Uterus (tissue), 2 donors: ENCODE results near the gene KCNH1.
"Not testable (repeated sequence)": the region's sequence is repeated elsewhere in the genome, so short reads cannot be mapped to it uniquely, and the experiment has no call there.

Experiments used
- POLR2A ChIP-seq, 2 donors: fragments of 450-650 bp; IDR thresholded peaks; one replicate each; pipeline ENCODE4 v1.6.1; 2016; ENCODE audit warnings: antibody characterized with exemption in 2 of 2, mild to moderate bottlenecking in 1 of 2, moderate library complexity in 1 of 2
- TF ChIP-seq, protein P1 (sequence below), 4 experiments: fragments of 200-600 bp in 2 of 4; fragments of 450-650 bp in 2 of 4; sonication (generic) in 2 of 4; IDR thresholded peaks; one replicate each; pipeline ENCODE4 v1.5.1; 2016 to 2019; ENCODE audit warnings: antibody characterized with exemption in 4 of 4, mild to moderate bottlenecking in 2 of 4, moderate library complexity in 1 of 4

DNA sequence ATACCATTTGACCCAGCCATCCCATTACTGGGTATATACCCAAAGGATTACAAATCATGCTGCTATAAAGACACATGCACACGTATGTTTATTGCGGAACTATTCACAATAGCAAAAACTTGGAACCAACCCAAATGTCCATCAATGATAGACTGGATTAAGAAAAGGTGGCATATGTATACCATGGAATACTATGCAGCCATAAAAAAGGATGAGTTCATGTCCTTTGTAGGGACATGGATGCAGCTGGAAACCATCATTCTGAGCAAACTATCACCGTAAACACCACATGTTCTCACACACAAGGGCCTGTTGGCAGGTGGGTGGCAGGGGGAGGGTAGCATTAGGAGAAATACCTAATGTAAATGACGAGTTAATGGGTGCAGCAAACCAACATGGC lies 472.4 kb downstream of the KCNH1 start:
- TF ChIP-seq, protein P1, sequence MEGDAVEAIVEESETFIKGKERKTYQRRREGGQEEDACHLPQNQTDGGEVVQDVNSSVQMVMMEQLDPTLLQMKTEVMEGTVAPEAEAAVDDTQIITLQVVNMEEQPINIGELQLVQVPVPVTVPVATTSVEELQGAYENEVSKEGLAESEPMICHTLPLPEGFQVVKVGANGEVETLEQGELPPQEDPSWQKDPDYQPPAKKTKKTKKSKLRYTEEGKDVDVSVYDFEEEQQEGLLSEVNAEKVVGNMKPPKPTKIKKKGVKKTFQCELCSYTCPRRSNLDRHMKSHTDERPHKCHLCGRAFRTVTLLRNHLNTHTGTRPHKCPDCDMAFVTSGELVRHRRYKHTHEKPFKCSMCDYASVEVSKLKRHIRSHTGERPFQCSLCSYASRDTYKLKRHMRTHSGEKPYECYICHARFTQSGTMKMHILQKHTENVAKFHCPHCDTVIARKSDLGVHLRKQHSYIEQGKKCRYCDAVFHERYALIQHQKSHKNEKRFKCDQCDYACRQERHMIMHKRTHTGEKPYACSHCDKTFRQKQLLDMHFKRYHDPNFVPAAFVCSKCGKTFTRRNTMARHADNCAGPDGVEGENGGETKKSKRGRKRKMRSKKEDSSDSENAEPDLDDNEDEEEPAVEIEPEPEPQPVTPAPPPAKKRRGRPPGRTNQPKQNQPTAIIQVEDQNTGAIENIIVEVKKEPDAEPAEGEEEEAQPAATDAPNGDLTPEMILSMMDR (IDR thresholded peaks at IDR 0.05) = not testable (repeated sequence)
- not testable (repeated sequence) for TF ChIP-seq POLR2A (IDR thresholded peaks at IDR 0.05)
